GM21619 (cell line): Measurements from ENCODE around the gene RBM47.
A peak's percentile ranks its signal among the peaks of the same experiment; 100 is the strongest.
"Not testable (repeated sequence)": the region's sequence is repeated elsewhere in the genome, so short reads cannot be mapped to it uniquely, and the experiment has no call there.

Experiments
- ATAC-seq: cut with Tn5 transposase; IDR thresholded peaks from one replicate; pipeline ENCODE4 v1.9.1; 2021; ENCODE audit not compliant: unreplicated experiment

RBM47 gene

GRCh38 chr4:40629401-40630334 lies at the start of gene RBM47:
TSS of gene RBM47 (minus strand) at chr4:40629864. CDS start at chr4:40438893, 190,971 bp downstream.
- ATAC-seq, result peak; percentile 42

- ATAC-seq, result no peak
Measured at GRCh38 chr4:40678421-40678820, 48.8 kb upstream of the RBM47 start.

GRCh38 chr4:40675166-40675565 lies 45.5 kb upstream of the RBM47 start:
- ATAC-seq, result no peak

- peak; percentile 77 for ATAC-seq
Measured at GRCh38 chr4:40672528-40673522, 43.2 kb upstream of the RBM47 start.

GRCh38 chr4:40669504-40669903 lies 39.8 kb upstream of the RBM47 start:
- ATAC-seq, result no peak

- no peak for ATAC-seq
Measured at GRCh38 chr4:40665842-40666241, 36.2 kb upstream of the RBM47 start.

- peak; percentile 70 for ATAC-seq
Measured at GRCh38 chr4:40662962-40663604, 33.4 kb upstream of the RBM47 start.

- ATAC-seq, result no peak
Measured at GRCh38 chr4:40661803-40662202, 32.1 kb upstream of the RBM47 start.

GRCh38 chr4:40656201-40656863 lies 26.7 kb upstream of the RBM47 start:
- ATAC-seq, result peak; percentile 92

GRCh38 chr4:40651280-40651679 lies 21.6 kb upstream of the RBM47 start:
- ATAC-seq, result no peak

GRCh38 chr4:40649321-40649720 lies 19.7 kb upstream of the RBM47 start:
- no peak for ATAC-seq

- no peak for ATAC-seq
Measured at GRCh38 chr4:40648742-40649281, 19.1 kb upstream of the RBM47 start.

GRCh38 chr4:40648131-40648530 lies 18.5 kb upstream of the RBM47 start:
- no peak for ATAC-seq

- no peak for ATAC-seq
Measured at GRCh38 chr4:40645586-40645985, 15.9 kb upstream of the RBM47 start.

GRCh38 chr4:40632080-40632479 lies 2.4 kb upstream of the RBM47 start:
- no peak for ATAC-seq

- peak; percentile 45 for ATAC-seq
Measured at GRCh38 chr4:40630335-40631021, 814 bp upstream of the RBM47 start.

GRCh38 chr4:40628888-40629287 lies 776 bp downstream of the RBM47 start:
- no peak for ATAC-seq

GRCh38 chr4:40628407-40628806 lies 1.3 kb downstream of the RBM47 start:
- ATAC-seq, result not testable (repeated sequence)

GRCh38 chr4:40627540-40627939 lies 2.1 kb downstream of the RBM47 start:
- ATAC-seq, result no peak
